NT2/D1 (cell line): Measurements from ENCODE around the gene LORICRIN.

ENCODE experiments used
- YY1 ChIP-seq: IDR thresholded peaks from 2 replicates; pipeline ENCODE4 v1.6.1; 2011; ENCODE audit not compliant: insufficient read length, insufficient read depth
- ZNF274 ChIP-seq: IDR thresholded peaks from 2 replicates; pipeline ENCODE4 v1.6.1; 2011; ENCODE audit warnings: mild to moderate bottlenecking, low read depth, low read length

DNA sequence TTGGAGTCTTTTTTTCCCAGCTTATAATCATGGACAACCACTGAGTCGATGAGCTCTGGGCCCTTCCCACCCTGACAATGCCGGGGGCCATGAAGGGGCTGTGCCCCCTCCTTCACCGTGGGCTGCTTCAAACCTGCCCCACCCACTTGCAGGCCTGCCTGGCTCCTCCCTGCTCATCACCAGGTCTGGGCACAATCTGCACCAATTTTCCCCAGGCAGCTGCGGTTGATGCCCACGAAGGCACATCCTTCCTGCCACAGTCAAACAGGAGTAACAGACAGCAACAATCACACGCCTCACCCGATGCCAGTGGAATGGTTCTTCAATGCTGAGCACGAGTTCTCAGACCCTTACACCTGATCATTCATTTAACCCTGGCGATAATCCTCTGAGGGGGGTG lies 34.4 kb downstream of the LORICRIN start:
- TF ChIP-seq YY1 (no peak), ZNF274 (no peak)
